DMS79 (cell line): Measurements from ENCODE around the gene SORBS2.

Experiments used
- DNase-seq: peaks from one replicate; lab custom pipeline; 2025; lab: John Stamatoyannopoulos, UW

SORBS2 gene

DNA sequence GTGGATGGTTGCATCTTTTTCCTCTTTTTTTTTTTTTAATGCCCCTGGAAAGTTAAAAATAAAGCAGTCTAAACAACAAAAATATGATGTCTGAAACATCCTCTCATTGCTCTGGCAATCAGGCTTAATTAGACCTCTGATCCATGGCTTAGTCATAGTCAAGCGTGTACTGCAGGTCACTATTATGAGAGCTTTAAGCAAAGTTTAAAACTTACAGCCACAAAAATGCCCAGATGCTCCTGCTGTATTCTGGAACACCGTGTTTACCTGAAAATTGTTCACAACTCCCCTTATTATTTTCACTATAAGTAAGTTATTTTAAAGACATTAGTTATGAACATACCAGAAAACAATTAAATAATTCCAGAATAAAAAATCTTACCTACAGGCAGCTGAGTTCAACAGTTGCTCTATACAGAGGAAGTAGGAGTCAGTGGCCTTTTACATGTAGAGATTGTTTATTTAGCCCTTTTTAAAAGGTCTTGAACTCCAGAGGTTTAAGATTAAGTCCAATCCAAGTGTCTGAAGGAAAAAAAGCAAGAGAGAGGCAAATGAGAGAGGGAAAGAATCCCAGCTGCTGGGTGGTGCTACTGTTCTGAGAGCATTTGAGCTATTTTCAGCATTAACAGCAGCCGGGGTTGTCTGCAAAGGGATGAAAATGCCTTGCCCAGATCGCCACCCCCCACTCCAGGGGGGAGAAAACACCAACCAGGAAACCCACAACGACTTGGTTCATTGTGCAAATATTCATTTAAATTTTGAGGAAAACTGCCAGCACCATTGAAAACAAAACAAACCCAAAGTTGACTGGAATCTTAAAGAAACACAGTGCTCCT, 36.9 kb downstream of the SORBS2 start:
- no peak for DNase-seq

DNA sequence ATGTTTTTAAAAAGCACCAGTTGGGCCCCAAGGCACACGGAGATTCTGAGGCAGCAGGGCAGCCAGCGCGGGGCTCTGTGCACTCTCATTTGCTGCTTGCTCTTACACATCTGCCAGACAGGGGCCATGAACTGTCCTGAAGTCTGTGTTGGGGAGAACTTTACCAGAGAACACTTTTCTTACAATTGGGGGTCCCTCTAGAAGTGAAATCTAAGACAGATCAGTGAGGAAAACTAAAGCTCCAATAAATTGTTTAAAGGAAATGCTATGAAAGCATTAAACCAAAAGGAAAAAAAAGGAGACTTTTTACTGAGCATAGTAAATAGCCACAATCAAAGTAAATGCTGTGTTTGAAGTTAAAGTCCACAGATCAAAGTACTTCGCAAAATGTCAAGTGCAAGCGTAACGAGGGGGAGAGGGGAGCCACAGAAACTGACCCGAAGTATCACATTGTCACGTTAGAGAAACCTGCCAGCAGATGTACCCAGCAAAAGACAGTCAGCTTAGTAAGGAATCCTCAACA, 37.8 kb downstream of the SORBS2 start:
- DNase-seq: no peak

DNA sequence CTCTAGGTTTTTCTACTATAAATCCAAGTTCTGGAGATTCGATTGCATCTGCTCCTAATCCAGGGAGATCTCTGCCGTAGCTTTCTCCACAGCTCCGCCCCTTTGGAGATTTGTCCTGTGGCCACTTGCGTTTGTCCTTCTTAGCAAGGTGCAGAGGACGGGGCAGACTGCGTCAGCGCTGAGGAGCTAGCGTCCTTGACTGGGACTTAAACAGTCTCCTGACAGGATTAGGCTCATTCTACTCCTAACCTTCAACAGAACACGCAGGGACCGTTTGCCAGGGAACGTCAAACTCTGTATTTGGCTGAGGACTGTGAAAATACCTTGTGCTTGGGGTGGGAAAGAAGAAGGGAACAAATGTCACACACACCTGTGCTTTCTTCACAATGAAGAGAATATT, 38.6 kb downstream of the SORBS2 start:
- DNase-seq: no peak

DNA sequence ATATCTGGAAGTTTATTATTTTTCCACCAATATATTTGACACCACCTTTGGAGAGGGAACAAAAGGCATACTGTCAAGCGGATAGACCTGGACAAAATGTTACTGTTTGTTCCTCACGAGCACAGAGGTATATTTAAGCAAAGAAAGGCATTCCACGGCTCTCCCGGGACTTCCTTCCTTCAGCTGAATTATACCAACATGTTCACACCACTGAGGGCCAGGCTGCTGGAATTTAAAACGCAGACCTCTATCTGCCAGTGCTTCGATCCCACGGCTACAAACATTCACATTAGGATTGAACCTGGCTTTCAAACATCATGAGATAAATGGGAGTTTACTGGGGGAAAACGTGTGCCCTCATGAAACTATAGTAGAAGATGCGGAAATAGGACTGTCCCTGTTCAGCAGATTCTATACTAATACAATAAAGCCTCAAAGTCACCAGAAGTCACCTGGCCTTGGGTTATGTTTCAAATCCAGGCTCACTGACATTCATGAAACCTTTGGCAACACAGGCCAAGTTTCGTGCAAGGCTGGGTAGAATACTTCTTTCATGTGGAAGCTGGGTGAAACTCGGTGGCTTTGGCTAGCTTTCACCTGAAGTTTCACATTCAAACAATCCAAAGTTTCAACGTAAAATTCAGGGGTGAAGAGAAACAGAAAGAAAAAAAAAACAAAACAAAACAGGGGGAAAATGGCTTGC, 39.5 kb downstream of the SORBS2 start:
- DNase-seq: no peak

DNA sequence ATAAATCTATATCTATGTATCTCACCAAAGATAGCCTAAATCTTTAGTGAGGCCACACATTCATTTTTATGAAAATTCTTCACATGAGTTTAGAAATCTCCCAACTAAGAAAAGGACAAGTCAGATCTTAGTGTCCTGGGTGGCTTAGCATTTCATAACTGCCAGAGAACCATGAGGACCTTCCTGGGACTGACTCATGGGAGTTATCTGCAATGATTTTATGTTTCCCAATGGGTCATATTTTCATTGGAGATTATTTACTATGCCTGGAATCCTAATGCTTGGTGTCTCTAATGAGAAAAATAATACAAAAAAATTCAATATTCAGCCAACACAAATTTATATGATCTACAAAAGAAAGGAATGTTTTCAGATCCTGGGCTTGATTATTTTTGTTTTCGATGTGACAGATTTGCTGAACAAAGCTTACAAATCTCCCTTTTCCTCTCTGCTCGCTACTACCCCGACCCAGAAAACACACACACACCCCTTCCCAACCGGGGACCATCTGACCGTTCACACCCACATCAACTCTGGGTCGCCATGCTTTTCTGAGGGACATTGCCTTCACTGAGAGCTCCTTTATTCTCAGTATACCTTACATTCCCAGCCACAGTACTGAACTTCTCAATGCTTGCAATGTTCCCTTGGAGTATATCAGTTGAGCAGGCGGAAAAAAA, 40.1 kb downstream of the SORBS2 start:
- DNase-seq: no peak

DNA sequence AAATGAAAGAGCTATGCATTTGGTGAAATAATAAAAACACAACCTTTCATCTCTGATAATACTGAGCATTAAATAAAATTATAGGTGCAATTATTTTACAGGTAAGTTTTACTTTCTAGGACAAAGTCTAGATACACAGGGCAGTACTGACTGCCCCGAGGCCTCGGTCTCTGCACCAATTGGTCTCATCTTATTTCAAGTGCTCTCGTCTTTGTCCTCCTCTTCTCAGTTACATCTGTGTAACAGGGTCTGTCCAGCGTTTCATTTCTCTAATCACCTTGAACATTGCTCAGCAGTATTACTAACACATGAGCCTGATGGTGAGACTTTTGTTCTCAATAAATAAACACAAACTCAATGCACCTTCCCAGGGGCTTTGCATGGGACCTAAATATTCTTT, 44.5 kb downstream of the SORBS2 start:
- DNase-seq: no peak

DNA sequence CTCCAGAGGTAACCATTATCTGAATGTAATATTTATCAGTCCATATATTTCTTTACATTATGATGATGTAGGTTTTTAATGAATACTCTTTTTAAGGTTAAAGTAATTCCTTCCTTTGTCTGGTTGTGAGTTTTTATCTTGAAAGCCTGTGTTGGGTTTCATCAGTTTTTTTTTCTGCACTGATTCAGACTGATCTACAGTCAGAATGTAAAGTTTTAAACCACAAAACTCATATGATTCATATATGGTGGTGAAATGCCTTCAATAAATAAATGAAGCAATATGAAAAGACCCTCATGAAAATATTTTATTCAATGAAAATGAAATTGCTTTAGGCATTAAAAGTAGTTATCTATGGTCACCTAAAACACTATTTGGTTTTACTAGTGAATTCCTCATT, 47.1 kb downstream of the SORBS2 start:
- no peak for DNase-seq

DNA sequence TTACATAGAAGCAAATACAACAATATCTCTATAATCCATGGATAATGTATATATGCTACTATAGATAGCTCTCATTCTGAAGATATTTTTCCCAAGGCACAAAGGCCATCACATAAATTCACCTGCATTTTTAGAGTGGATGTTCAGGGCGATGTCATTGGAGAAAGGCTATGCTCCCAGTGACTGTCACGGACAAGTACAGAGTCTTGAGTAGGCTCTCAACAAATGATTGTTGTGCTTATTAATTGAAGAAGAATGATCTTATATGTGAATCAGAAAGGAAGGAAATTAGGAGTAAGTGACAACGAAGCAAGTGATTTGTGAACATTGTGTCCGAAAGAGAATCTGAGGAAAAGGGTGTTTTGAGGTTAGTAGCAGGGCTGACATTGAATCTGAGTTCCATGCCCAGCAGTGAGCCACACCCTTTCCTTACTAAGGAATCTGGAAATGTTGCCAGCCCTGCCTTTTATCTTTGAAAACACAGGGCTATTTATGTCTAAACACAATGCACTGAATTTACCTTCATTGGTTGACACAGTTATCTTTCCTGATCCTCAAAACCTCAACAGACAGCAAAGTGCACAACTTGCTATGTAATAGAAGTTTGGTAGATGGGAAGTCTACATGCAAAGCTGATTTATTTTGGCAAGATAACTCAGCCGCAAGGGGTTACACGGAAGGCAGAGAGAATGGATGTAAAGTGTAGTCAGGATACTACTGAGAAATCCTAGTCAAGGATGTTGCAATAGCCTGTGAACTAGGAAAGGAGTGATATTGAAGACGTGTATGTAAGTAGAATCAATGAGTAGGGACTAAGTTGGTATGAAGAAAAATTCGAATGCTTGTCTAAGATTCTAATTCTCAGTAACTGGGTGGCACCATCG, 50.4 kb downstream of the SORBS2 start:
- no peak for DNase-seq

DNA sequence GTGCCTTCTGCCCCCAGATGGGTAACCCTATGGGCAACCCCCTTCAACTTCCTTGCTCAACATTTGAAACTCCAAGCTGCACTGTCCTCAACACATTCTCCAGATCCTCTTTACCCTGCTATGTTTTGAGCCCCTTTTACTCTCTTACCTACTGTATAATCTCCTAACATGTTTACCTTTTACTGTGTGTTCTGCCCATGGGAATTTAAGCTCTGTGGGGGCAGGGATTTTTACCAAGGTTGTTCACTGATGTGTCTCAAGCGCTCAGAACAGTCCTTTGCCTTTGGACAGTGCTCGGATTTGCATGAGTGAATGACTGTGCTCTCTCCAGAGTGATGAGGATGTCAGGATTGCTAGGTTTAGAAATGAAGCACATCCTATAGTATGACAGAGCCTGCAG, 53.2 kb downstream of the SORBS2 start:
- no peak for DNase-seq

DNA sequence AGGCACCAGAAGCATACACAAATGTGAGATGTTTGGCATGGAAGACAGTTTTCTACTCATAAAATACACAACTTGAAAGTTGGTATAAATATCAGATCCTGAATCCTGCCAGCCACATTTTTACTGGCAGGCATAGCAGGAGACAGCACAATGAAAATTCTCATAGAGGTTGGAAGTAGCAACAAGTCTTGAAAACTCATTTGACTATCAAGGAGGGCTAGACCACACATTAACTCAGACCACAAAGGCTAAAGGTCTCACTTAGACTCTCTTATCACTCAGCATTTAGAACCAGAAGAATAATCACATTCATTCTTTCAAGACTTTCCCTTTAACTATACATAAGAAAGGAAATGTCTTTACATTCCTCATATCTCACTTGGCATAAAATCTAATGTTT, 56.5 kb downstream of the SORBS2 start:
- no peak for DNase-seq

DNA sequence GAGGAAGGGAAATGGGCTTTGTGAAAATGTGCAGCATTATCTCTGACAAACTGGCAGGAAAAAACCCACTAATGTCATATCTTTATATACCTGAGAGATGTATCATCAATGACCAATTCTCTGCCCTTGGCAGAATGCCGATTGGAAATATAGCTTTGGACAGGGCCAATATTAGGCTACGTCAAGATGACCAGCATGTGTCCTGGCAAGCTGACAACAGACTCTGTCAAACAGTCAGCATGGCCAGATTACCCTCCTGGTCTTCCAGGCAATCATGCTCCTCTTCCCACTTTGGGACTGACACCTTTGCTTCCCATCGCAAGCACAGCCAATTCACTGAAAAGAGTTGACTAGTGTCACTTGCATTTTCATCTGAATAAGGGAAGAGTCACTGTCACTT, 57.0 kb downstream of the SORBS2 start:
- no peak for DNase-seq

DNA sequence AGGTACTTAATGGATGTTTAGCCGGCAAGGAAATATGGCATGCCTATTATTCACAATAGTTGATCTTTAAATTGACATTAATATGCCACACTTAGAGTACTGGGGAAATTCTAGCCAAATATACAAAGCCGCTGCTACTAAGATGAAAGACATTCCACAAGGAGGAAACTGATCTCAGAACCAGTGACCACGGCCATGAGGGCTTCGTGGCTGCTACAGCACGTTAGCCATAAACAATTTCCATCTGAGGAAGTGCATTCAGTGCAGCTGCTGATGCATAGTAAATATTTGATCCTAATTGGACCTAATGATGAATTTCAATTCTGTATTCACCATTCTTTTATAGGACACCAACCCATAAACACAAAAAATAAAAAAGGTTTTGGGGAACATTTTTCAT, 59.1 kb downstream of the SORBS2 start:
- DNase-seq: no peak

DNA sequence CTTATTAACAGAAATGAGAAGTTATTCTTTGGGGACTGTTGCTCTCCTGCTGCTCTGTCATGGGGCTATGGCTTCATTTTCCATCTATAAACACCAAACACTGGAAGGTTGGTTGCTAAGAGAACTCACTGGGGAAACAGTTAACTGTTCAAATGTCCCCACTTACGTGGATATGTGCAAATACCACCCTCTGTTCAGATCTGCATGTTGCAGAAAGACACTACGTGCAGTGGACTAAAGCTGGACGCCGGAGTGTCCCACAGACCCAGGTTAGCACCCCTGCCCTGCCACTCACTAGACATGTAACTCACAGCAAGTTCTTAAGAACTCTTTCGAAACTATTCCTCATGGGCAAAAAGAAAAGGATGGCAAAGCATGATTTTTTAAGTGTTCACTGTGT, 62.1 kb downstream of the SORBS2 start:
- no peak for DNase-seq

DNA sequence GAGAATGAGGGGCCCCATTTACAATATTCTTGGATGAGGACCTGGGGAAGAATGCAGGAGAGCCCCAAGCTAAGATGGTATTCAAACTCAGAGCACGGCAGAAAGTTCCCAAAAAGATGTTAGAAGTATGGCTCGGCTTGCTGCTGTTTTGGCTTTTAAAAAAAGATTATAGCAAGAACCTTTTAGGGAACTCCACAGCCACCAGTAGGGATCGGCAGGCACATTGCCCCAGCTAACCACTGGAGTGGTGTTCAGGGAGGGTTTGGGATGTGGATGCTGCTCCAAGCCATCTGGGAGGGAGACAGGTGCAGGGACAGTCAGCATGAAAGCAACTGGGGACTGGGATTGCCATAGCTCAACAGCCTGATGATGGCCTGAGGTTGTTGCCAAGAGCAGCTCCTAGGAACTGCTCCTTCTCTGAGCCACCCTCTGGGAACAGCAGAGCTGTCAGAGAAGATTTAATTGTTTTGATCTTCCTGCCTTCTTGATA, 63.0 kb downstream of the SORBS2 start:
- DNase-seq: no peak

DNA sequence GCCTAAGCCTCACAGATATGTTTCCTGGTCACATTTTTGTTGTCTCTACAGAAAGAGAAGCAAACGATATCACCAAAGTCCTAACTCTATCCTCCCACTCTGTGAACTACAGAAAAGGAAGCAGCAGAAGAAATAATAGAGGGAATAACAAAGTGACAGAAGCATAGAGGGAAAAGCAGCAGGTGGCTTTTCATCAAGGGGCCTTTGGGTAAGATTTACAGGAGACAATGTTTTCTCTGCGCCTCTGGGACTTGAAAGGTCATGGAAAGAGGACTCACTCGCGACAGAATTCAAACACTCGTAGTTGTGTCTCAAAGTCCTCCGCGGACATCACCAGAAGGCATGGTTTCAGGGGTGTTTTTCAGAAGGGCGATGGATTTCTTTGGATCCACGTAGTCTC, 66.1 kb downstream of the SORBS2 start:
- no peak for DNase-seq

DNA sequence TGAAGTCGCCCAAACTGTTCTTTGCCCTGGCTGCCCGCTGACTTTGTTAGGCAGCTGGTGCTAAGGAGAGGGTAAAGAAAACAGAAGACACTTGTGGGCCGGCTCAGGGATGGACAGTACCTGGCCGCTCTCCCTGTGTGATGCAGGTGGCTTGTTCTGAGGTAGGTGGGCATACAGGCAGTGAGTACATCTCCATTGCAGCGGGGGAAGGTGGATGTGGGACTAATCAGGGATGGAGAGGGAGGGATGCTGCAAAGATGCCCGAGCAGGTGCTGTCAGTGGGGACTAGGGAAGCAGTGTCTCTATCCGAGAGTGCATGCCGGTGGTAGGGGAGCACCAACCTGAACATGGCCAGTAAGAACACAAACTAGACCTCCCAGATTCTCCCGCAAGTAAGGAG, 67.0 kb downstream of the SORBS2 start:
- DNase-seq: no peak

DNA sequence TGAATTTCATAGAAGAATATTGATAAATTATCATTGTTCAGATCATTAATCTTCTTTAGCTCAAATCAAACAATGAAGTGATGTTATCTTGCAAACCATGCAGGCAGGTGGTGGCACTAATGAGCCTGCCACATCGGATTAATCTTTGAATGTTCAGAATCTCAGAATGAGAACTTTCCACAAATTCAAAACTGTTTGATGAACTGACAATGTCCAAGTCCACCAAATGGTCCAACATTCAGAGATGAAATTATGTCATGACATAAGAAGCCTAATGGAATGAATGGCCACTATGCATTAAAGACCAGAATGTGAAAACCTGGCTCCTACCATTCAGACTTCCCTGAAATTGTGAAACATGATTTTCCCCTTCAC, 67.5 kb downstream of the SORBS2 start:
- DNase-seq: no peak

DNA sequence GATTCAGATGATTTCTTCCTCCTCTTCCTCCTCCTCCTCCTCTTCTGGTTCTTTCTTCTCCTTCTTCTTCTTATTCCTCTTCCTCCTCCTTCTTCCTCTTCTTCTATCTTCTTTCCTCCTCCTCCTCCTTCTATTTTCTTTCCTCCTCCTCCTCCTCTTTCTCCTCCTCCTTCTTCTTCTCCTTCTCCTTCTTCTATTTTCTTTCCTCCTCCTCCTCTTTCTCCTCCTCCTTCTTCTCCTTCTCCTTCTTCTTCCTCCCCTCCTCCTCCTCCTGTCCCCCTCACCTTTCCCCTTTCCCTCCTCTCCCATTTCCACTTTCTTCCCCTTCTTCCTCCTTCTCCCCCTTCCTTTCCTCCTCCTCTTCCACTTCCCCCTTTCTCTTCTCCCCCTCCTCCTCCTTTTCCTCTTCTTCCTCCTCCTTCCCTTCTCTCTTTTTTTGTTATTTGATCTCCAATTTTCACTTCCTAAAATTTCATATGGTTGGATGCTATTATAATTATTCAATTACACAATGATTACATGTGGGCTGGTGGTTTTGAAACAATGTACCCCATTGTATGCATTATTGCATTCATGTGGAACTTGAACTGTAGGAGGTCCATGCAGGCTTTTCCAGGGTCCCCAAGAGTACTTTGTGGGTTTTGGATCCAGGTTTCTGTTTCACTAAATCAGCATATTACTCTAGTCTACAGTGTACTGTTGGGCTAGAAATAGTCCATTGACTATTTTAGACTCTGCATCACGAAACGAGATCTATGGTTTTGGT, 68.1 kb downstream of the SORBS2 start:
- DNase-seq: no peak

DNA sequence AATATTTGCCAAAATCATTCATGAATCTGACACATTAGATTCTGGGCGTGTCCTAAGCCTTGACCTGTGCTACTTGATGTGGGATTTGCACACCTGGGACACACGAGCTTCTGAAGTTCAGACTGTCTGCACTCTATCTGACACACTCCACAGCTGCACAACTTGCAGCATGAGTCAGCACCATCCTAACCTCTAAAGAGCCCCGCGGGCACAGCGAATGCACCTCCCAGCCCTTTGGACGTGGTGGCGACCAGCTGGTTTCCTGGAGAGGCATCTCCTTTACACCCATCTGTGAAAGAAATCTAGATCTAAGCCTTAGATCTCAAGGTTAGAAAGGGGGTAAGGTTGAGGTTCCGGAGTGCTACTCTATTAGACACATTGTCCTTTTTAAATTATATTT, 69.2 kb downstream of the SORBS2 start:
- peak; percentile 5 for DNase-seq

DNA sequence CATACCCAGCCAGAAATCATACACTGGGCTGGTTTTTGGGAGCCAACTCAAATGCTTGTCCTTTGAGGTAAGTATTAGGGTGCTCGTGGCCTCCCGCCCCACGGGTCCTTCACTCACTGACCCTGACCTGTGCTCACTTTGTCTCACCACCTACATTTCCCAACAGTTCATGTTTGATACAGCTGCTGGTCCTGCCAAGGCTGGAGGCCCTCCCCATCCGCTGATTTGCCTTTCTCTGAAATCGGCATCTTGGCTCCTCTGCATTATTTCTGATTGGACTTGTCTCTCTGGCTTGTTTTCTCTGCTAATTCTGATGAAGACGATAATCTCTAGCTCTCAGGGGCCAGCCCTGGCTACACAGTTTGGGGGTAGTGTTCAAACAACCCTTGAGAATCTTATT, 70.2 kb downstream of the SORBS2 start:
- DNase-seq: no peak

DNA sequence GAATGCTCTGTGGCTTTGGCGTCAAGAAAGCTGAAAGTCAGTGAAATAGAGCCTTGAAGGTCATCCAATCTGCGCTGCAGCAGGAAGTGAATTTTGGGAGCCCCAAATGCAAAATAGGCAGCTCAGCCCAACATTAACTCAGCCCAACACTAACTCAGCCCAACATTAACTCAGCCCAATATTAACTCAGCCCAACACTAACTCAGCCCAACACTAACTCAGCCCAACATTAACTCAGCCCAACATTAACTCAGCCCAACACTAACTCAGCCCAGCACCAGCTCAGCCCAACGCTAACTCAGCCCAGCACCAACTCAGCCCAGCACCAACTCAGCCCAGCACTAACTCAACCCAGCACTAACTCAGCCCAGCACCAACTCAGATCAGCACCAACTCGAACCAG, 71.5 kb downstream of the SORBS2 start:
- DNase-seq: no peak
